CD1c-positive myeloid dendritic cell (primary cell): ENCODE data around the gene KIF18B.

Experiments used
- DNase-seq: peaks from one replicate; pipeline ENCODE4 v3.0.0-alpha.2; 2016; ENCODE audit errors: extremely low spot score

KIF18B gene

DNA sequence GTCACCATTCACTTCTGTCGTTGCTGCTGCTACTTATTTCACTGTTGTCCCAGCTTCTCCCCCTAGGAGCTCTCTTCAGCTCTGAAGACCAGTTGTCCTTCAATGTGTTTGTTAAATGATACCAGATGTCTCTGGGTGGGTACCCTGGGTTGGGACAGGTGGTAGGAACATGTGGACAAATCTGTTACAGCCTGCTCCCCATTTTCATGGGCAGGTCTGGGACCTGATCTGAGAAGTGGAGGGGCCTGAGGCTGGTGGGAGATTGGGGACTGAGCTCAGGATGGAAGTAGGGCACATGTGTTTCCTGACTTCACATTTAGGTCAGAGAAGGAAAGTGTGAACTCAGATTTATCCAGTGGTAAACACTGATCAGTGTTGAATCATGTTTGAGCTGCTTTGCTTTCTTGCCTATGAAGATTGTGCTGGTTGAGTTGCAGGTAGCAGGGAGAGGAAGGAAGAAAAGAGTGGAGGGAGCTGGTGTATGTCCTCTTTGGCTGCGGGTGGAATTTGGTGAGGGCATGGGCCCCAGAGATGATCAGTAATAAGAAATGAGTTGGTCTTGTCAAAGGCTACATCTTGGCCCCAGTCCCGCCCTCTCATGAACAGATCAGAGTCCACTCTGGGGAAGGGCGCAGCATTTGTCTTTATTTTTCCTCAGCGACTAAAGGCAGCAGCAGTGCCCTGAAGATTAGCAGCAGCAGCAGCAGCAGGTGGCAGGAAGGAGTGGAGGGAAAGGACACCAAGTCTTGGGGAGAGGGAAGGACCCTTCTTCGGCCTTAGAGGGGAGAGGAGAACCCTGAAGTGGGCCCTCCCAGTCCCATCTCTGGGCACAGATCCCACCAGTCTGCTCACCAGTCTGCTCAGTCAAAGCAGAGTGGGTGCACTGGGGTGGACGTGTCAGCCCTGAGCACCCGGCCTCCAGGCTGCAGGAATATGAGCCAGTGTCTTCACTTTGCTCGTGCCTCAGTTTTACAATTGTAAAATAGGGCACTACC, 42.3 kb downstream of the KIF18B start:
- DNase-seq = no peak

DNA sequence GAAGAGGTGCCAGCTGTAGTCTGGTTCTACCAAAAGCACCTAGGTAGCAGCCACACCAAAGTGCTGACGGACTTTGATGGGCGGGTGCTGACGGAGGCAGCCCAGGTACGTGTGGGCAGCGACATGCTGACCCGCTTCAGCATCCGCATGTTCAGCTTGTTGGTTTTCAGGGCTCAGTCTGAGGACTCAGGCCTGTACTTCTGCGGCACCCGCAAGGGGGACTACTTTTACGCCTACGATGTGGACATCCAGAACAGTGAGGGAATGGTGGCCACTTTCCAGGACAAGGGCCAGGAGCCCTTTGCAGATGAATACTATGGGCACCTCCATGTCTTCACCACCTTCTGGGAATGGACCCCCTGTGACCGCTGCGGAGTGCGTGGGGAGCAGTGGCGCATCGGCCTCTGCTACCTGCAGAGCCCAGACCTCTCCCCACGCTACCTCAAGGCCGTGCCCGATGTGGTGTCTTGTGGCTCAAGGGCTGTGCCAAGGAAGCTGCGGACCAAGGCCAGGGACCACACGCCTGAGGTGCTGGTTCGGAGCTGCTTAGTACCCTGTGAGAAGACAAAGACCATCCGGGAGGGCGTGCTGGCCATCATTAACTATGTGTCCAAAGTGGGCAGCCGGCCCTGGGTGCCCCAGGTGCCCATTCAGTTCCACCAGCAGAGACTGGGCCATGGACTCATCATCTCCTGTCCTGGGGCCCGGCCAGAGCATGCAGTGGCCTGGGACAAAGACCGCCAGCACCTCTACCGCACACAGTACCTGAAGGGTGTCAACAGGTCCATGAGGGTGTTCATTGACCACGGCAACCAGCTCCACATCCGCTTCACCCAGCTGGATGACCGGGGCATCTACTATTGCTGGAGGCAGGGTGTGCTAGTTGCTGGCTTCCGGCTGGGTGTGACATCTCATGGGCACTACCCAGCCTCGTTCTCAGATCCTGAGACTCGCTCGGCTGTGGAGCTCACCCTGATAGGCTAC, 43.3 kb downstream of the KIF18B start:
- no peak for DNase-seq

DNA sequence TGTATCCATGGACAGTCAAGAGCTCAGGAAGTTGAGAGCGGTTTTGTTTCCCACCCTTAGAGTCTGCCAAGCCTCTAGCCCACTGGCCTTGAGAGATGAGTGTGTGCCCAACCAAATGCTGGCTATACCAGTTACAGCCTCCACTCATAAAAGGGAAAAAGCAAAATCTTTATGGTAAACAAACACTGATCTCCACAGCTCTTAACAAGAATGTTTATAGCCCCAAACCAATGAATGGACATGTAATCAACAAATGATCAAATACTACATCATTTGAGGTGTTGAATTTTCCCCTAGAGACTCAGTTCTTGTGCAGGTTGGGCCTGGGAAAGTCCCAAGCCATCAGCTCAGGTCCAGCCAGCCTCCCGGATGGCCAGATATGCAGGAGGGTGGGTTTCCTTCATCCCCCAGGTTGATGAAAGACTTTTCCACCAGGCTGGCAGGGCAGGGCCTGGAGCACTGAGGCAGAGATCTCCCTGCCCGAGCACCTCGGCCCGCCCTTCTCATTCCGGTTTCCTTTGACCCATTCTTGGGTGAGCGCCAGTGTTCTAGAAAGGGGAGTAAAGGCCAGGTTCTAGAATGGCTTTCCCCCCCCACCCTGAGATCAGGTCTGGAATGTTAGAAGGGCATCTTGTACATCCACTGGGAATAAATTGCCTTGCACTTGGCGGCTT, 44.4 kb downstream of the KIF18B start:
- no peak for DNase-seq

DNA sequence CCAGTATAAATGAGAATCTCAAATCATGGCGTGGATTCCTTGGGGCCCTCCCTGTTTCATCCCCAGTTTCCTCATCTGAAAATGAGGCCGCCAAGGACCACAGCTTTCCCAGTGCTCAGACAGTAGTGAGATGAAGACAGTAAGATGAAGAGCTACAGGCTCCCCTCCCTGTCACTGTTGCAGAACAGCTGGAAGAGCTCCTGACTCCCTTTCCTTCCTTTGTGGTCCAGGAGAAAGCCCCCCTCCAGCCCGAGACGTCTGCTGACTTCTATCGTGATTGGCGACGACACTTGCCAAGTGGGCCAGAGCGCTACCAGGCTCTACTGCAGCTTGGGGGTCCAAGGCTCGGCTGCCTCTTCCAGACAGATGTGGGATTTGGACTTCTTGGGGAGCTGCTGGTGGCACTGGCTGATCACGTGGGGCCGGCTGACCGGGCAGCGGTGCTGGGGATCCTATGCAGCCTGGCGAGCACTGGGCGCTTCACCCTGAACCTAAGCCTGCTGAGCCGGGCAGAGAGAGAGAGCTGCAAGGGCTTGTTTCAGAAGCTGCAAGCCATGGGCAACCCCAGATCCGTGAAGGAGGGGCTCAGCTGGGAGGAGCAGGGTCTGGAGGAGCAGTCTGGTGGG, 45.3 kb downstream of the KIF18B start:
- DNase-seq = no peak

DNA sequence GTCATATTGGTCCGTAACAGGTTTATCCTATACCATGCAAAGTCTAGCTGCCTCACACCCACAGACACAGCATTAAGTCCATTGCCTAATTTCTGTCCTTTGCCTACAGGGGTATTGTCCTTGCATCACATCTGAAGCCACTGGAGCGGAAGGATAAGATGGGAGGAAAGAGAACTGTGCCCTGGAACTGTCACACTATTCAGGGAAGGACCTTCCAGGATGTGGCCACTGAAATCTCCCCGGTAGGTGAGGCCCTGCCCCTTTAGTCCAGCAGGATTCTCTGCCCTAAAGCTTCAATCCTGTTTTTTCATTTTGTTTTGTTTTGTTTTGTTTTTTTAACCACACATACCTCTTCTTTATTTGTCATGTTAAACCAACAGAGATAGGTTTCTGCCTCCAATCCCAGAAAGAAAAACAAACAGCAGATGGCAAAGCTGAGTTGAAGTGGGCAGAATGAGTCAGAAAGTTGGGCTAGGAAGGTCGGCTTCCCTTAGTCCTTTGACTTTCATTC, 46.1 kb downstream of the KIF18B start:
- peak; percentile 55 for DNase-seq

DNA sequence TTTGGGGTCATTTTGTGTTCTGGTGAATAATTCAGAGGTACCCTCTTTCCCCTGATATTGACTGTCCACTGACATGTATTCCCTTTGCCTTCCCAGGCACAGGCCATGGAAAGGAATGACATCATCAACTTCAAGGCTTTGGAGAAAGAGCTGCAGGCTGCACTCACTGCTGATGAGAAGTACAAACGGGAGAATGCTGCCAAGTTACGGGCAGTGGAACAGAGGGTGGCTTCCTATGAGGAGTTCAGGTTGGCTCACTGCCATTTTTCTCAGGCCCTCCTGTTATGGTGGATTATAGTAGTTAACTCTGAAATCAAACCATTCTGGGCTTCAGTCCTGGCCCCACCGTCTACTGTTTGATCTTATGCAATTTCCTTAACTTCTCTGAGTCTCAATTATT, 46.7 kb downstream of the KIF18B start:
- DNase-seq = peak; percentile 8

DNA sequence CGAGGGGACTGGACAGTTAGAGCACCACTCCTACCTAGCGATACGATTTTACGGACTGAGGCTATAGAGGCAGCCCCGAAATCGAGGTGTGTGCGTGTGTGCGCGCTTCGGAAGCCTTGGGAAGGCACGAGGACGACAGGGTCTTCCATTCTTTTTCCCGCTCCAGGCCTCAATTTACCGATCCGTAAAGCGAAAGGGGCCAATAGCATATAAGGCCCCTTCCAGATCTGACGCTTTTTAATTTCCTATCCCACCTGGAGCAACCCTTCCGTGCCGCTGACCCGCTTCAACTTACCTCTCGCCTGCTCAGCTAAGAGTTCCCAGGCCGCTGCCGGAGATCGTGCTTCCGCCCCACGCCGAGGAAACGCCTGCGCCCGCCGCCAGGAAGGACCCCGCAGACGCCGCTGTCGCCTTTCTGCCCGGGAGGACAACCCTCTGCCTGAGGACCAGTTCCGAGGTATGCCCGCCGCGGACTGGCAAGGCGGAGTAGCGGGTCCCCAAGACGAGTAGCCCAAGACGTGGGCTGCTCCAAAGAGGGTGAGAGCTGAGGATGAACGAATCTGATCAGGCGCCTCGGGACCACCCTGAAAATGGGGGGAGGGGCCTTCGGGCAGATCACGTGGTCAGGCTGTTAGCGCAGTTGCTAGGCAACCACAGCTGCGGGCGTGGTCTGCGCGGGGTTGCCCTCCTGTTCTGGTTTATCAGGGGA, 48.3 kb downstream of the KIF18B start, which contains the start of gene EFTUD2:
EFTUD2 (minus strand) TSS at position 372 of the 709 bp plus-strand sequence. CDS start 4,924 bp downstream, outside the sequence.
- peak; percentile 91 for DNase-seq

DNA sequence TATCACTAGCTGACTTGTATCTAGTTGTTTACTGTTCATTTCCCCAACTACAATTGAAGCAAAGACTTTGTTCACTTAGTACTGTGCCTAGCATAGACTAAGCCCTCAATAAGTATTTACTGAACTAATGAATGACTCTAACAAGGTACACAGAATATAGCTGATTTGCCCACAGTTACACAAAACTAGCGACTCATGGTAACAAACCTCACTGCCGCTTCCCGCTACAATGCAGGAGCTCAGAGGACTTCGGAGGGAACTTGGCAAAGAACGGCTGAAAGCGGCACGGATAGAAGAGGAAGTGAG, 48.9 kb downstream of the KIF18B start:
- peak; percentile 80 for DNase-seq

DNA sequence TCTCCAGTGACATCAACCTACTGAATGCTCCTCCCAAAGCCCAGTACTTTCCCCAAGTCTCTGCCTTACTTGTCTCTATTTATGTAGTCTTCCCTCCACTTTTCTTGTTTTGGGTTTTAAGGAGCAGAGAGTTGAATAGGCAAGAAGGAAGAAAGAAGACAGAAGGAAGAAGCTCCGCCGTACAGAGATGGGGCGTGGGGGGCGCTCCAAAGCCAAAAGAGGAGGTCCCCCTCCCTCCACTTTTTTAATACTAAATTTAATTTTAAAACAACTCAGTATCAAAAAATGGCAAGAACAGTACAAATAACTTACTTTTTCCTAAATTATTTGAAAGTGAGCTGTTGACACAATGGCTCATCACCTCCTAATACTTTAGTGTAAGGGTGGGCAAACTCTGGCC, 52.9 kb downstream of the KIF18B start:
- no peak for DNase-seq

DNA sequence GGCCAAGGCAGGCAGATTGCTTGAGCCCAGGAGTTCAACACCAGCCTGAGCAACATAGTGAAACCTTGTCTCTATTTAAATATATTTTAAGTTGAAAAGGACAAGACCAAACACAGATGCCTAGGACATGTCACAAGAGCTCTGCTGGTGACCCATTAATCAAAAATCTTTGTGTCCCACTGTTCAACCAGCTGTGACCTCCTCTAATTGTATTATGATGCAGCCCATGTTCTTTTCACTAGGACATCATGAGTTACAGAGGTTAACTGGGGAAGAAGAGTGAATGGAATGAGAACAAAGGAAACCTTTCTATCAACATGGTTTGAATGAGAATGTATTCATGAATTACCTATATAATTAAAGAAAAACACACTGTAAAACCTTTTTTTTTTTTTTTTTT, 55.3 kb downstream of the KIF18B start:
- DNase-seq = no peak

DNA sequence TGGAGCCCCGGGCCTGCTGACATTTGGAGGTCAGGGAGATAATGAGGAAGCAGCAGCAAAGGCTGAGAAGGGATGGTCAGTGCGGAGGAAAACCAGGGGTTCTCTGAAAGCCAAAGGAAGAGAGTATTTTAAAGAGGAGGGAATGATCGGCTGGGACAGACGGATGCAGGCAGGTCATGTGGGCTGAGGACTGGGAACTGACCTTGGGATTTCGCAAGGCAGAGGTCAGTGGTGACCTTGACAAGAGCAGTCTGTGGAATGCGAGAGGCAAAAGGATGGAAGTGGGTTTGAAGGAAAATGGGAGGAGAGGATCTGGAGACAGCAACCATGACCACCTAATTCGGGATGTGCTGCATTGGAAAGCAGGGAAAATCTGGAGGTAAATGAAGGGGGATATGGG, 58.6 kb downstream of the KIF18B start:
- DNase-seq = no peak

DNA sequence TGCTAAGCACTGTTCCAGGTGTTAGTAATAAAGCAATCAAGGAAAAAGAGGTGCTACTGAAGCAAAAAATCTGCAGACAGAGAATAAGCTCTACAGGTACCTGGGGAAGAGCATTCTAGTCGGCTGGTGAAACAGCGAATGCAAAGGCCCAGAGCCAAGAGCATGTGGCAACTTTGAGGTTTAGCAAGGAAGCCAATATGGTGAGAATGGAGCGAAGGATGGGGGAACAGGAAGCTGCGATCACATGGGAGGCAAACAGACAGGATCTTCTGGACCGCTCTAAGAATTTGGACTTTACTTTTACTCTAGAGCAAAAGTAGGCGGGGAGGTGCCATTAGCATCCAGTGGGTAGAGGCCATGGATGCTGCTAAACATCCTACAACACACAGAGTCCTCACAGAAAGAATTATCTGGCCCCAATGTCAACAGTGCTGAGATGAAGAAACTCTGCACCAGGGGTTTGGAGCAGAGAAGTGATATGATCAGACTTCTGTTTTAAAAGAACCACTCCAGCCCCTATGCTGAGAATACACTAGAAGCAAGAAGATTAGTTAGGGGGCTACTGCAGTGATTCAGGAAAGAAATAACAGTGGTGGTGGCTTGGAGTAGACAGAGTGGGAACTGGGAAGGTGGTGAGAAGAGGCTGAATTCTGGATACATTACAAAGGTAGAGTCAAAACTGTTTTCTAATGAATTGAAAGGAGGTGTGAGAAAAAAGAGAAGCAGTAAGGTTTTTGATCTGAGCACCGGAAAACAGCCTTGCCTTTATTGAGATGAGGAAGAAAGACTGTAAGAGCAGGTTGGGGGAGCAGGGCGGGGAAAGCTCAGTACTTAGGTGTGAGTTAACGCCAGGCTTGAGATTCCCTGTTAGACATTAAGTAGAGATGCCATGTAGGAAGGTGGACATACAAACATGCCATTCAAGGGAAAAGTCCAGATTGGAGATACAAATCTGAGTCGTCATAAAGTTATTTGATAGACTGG, 59.3 kb downstream of the KIF18B start:
- no peak for DNase-seq

DNA sequence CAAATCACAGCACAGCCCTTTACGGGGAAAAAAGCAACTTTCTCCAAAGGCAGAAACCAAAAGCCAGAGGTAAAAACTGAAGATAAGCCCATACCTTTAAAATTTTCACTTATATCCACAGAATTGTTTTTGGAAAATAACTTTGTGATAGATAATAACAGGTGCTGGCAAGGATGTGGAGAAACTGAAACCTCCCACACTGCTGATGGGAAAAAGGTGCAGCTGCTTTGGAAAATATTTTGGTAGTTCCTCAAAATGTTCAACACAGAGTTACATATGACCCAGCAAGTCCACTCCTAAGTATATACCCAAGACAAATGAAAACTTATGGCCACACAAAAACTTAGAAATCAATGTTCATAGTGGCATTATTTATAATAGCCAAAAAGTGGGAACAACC, 60.6 kb downstream of the KIF18B start:
- no peak for DNase-seq

DNA sequence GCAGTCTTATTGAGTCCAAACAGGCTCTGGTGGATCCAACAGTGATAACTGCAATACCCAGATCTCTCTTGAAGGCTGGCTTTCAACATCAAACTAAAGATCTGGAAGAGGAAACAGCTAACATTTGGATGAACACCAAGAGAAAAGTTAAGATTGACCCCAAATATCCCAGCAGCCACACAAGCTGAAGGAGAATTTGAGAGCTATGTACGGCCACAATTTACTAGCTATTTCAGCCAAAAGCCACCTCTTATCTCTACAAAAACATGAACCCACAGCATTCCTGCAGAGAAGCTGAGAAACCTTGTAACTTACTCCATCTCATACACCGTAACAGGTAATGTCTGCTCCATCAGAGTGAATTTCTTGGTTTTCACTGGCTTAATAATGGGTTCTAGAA, 62.6 kb downstream of the KIF18B start:
- no peak for DNase-seq

DNA sequence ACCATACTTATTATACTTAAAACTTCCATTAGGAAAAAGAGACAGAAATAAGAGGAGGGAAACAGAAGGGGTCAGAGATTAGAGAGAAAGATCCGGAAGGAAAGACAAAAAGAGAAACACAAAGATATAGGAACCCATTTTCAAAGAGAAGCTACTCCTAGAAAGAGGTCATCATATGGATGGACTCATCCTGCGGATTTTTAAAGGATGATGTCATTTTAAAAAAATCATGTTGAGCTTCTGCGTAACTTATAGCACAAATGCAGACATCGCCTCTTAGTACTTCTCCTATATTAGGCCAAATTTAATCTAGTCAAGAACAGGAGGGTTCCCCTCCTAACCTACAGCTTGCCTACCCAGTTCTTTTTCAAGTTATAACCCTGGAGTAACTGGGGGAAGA, 66.4 kb downstream of the KIF18B start:
- no peak for DNase-seq

DNA sequence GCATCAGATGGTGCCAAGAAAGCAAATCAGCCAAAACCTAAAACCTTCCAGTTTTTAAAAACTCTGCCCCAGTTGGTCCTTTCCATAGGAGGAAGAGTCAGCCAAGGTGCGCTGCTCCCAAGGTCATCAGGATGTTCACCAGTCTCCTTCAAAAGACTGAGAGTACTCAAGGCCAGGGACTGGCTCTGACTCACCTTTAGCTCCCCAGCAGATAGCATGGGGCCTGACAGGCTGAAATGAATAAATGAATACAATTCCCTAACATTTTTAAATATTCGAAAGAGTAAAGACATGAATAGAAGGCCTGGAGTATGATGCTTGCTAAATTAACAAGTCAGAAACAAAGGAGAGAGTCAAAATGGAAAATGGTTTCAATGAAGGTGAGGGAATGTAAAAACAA, 67.5 kb downstream of the KIF18B start:
- no peak for DNase-seq

DNA sequence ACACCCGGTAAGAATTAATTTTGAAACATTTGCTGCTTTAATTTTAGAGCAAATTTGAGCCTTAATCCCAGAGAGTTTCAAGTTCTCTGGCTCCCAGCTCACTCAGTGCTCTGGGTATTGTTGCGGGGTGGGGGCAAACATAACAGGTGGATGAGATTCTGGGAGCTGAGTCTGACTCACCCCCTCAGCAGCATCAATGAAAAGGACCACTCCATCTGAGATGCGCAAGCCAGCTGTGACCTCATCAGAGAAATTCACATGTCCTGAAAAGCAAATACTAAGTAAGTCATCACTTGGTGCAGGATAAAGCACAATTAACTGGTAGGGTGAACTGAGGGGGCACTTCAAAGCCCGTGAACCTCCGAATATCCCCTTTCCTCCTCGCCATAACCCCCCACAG, 68.2 kb downstream of the KIF18B start:
- no peak for DNase-seq

DNA sequence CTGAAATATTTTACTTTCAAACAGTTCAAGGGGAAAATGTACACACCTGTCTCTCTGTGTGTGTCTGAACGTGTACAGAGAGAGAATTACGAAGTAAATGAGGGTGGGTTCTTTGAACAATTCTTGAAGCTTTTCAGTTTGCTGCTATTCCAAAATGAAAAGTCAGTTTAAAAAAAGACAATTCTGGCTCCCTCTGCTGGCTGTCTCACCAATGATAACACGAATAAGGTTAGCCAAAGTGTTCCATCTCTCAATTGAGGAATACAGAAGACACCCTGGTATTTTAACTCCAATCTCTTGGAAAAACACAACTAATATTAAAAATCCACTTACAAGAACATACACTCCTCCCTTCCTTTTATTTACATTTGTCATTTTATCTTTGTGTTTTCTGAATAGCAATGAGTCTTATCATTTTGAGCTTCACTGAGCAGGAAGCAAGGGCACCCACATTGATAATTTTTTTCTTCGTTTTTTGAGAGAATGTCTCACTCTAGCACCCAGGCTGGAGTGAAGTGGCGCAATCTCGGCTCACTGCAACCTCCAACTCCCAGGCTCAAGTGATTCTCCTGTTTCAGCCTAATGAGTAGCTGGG, 68.8 kb downstream of the KIF18B start:
- DNase-seq = peak; percentile 35

DNA sequence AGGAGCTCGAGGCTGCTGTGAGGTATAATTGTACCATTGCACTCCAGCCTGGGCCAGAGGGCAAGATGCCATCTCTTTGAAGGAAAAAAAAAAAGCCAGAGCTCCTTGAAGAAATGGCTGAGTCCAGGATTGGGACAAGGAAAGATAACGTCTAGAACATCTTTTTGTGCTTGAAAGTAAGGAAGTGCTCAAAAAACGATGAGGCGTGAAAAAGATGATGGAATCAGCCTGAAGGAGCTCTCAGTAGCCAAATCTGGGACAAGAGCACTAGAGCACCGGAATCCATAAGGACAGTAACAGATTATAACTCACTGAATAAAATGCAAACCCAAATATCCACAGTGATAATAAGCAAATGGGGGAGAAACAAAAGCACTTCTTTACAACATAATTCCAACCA, 70.5 kb downstream of the KIF18B start:
- DNase-seq = no peak
